Natural killer cell (primary cell): ENCODE measurements around the gene IPO4. TPM values are rescaled to one million over a fixed set of nuclear protein-coding genes. Genes with fewer than 3 reads are reported as not detected.

Source experiments
- ATAC-seq, 3 donors: fragments of 150-1000 bp in 2 of 3; fragments of 200-7000 bp in 1 of 3; cut with Tn5 transposase; 1 replicate in 1 of 3; 2 replicates in 2 of 3; pipeline ENCODE4 v1.10.0; 2021; ENCODE audit warnings: mild to moderate bottlenecking in 2 of 3, moderate library complexity in 2 of 3
- DNase-seq, 2 donors: peaks; one replicate each; pipeline versions ENCODE4 v3.0.0 to v3.0.0-alpha.2; 2013 to 2021; ENCODE audit warnings: mixed read lengths in 1 of 2
- H3K27ac ChIP-seq: one replicate; pipeline ENCODE4 v1.5.1; 2013; ENCODE audit warnings: mild to moderate bottlenecking, low read length
- H3K27me3 ChIP-seq: one replicate; pipeline ENCODE4 v1.6.1; 2013; ENCODE audit warnings: low read length; ENCODE audit not compliant: control insufficient read depth, insufficient read depth
- H3K36me3 ChIP-seq: one replicate; pipeline ENCODE4 v1.6.1; 2013; ENCODE audit warnings: low read length; ENCODE audit not compliant: control insufficient read depth, insufficient read depth
- H3K4me1 ChIP-seq: one replicate; pipeline ENCODE4 v1.6.1; 2013; ENCODE audit warnings: low read length; ENCODE audit not compliant: control insufficient read depth, insufficient read depth
- H3K4me3 ChIP-seq: one replicate; pipeline ENCODE4 v1.5.1; 2013; ENCODE audit warnings: low read length
- H3K9me3 ChIP-seq: one replicate; pipeline ENCODE4 v1.6.1; 2013; ENCODE audit warnings: low read length; ENCODE audit not compliant: control insufficient read depth, insufficient read depth
- H3K27ac Mint-ChIP-seq, 2 donors: one replicate each; pipeline ENCODE4 v1.8.0; 2022; ENCODE audit warnings: mild to moderate bottlenecking in 2 of 2, mixed read lengths in 2 of 2, moderate library complexity in 1 of 2
- H3K27me3 Mint-ChIP-seq, 2 donors: one replicate each; pipeline ENCODE4 v1.8.0; 2022; ENCODE audit warnings: low read depth in 2 of 2, mixed read lengths in 2 of 2
- H3K36me3 Mint-ChIP-seq: one replicate; pipeline ENCODE4 v1.8.0; 2022; ENCODE audit warnings: mixed read lengths
- H3K4me1 Mint-ChIP-seq, 2 donors: one replicate each; pipeline ENCODE4 v1.8.0; 2022; ENCODE audit warnings: mixed read lengths in 2 of 2
- H3K4me3 Mint-ChIP-seq: one replicate; pipeline ENCODE4 v1.8.0; 2022; ENCODE audit warnings: mild to moderate bottlenecking, moderate library complexity, mixed read lengths
- H3K9me3 Mint-ChIP-seq, 2 donors: one replicate each; pipeline ENCODE4 v1.8.0; 2022; ENCODE audit warnings: mixed read lengths in 2 of 2
- CTCF ChIP-seq: fragments of 200-600 bp; IDR thresholded peaks from one replicate; pipeline ENCODE4 v1.8.0; 2022; ENCODE audit warnings: antibody characterized with exemption
- WGBS: methylation state at CpG from one replicate; pipeline ENCODE4 v1.1.7; 2013; ENCODE audit warnings: missing lambda C conversion rate; ENCODE audit not compliant: insufficient coverage; 5-methylcytosine and 5-hydroxymethylcytosine counted together
- intact Hi-C: fragments of 100-400 bp; cut with micrococcal nuclease; formaldehyde crosslinking; loops from one replicate; pipeline ENCODE4 v1.14.2; 2022
- total RNA-seq, 4 donors: library from RNA; stranded (reverse); fragments of 120-200 nt in 1 of 4; gene quantifications; one replicate each; pipeline versions ENCODE4 v1.2.3 to v1.2.4, GENCODE V29; 2013 to 2022

The IPO4 gene
- total RNA-seq, 3 donors from 2014 or later (not counting 1 experiment from before 2014, with no cell fraction given), result 46.2 to 61.5 (median 51.9) TPM

DNA sequence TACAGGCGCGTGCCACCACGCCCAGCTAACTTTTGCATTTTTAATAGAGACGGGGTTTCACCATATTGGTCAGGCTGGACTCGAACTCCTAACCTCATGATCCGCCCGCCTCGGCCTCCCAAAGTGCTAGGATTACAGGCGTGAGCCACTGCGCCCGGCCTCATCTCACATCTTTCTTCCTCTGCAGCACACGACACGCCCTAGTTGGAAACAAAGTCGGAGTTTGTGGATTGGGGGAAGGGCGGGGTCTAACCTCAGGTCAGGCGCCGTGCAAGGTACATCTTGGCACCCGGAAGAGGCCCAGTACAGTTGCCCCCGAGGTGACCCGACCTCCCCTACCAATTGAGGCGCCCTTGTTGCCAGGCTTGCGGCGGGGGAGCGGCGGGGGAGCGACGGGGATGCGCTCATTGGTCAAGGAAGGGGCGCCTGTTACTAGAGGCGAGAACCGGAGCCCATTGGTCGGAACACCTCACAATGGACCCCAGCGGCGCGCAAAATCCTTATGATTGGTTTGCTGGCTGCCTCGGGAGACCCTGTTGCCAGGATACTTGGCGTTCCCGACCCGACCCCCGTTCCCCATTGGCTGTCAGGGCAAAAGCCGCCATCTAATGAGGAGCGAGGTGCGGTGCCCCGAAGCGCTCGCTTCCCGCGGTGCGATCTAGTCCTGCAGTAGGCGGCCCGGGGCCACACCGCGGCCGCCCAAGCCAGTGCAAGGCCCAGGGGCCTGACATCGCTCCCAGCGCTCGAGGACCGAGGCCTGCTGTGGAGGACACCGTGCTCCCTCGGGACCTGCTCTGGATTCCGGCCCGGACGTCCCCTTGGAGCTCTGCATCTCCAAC is 17.0 kb downstream of the IPO4 start, which contains the start of gene REC8:
TSS of gene REC8 (plus strand) at position 659 of the 839 bp plus-strand sequence. CDS start 473 bp downstream, outside the sequence.
- peaks cover 26% of the 10 kb centered on the region for H3K4me1 ChIP-seq
- H3K36me3 Mint-ChIP-seq, result no peaks in the 10 kb centered on the region
- H3K27ac Mint-ChIP-seq, result peak within 1 kb of the TSS; percentile 77 to 89
- H3K36me3 ChIP-seq, result peaks cover 23% of the 10 kb centered on the region
- peak within 1 kb of the TSS; percentile 34 for H3K4me3 ChIP-seq
- H3K27me3 ChIP-seq, result no peaks in the 10 kb centered on the region
- intact Hi-C loops, result no loop called here
- H3K9me3 ChIP-seq, result no peaks in the 10 kb centered on the region
- 8% methylated on average over 63 of the region's 63 CpGs for WGBS
- DNase-seq (peak; percentile 68 to 87), ATAC-seq (peak; percentile 87 to 93 (median 91))
- no peak for TF ChIP-seq CTCF
- H3K27ac ChIP-seq, result peak within 1 kb of the TSS; percentile 22
- H3K9me3 Mint-ChIP-seq, result no peaks in the 10 kb centered on the region
- peak within 1 kb of the TSS; percentile 92 for H3K4me3 Mint-ChIP-seq
- no peaks in the 10 kb centered on the region for H3K27me3 Mint-ChIP-seq
- peaks cover 5 to 32% of the 10 kb centered on the region in 2 donors for H3K4me1 Mint-ChIP-seq

DNA sequence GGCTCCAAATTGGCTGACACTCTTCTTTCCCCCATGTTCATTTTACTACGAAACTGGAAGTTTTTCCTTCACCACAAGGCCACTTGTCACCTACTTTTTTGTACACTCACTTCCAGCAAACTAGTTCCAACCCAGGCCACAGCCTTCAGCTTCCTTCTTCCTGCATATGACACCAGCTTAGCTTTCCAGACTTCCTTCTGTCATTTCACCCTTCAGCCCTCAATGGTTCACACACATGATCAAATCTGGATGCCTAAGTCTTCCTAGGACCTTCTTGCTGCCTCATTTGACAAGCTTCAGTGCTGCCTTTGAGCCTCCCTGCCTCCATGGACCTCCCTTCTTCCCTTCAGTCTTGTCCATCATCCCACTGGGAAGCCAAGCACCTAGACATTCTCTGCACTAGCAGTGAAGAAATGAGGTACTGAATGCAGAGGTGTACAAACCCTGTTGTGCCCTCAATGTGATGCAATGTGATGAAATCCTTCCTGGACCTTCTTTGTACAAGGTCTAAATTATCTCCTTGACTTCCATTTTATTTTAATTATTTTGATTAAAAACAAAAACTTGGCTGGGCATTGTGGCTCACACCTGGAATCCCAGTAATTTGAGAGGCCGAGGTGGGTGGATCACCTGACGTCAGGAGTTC is 21.0 kb downstream of the IPO4 start:
- no peak overlapping the region for H3K4me3 ChIP-seq
- no peaks in the 10 kb centered on the region for H3K36me3 Mint-ChIP-seq
- H3K9me3 ChIP-seq, result no peaks in the 10 kb centered on the region
- H3K4me1 Mint-ChIP-seq, result peaks cover 30 to 53% of the 10 kb centered on the region in 2 donors
- peaks cover 61% of the 10 kb centered on the region for H3K36me3 ChIP-seq
- intact Hi-C loops, result no loop called here
- no peak for ATAC-seq
- no peak overlapping the region for H3K27ac ChIP-seq
- peaks cover 38% of the 10 kb centered on the region for H3K4me1 ChIP-seq
- 90% methylated on average over 3 of the region's 3 CpGs for WGBS
- H3K27me3 Mint-ChIP-seq, result no peaks in the 10 kb centered on the region
- TF ChIP-seq CTCF, result no peak
- peak overlapping the region; percentile 61 to 71 for H3K27ac Mint-ChIP-seq
- no peak for DNase-seq
- H3K27me3 ChIP-seq, result no peaks in the 10 kb centered on the region
- no peak overlapping the region for H3K4me3 Mint-ChIP-seq
- no peaks in the 10 kb centered on the region for H3K9me3 Mint-ChIP-seq

DNA sequence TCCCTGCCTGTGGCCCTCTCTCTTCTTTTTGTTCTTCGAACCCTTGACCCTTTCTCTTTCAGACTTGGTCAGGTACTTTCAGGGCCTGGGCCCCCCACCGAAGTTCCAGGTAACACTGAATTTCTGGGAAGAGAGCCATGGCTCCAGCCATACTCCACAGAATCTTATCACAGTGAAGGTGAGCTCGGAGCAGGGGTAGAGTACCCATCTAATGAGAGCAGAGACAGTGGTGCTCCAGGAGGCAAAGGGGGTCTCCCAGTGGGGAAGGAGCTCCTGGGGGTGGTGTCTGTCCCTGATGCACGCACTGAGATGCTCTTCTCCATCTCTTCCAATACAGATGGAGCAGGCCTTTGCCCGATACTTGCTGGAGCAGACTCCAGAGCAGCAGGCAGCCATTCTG is 22.8 kb downstream of the IPO4 start:
- no peak overlapping the region for H3K4me3 Mint-ChIP-seq
- Histone ChIP-seq H3K27me3 (no peaks in the 10 kb centered on the region), H3K4me1 (peaks cover 30% of the 10 kb centered on the region), H3K27ac (no peak overlapping the region), H3K36me3 (peaks cover 64% of the 10 kb centered on the region), H3K9me3 (no peaks in the 10 kb centered on the region), H3K4me3 (no peak overlapping the region)
- no peaks in the 10 kb centered on the region for H3K36me3 Mint-ChIP-seq
- ATAC-seq (no peak), DNase-seq (no peak)
- H3K9me3 Mint-ChIP-seq, result no peaks in the 10 kb centered on the region
- H3K27ac Mint-ChIP-seq, result peak overlapping the region; percentile 71 to 73
- intact Hi-C loops, result no loop called here
- H3K4me1 Mint-ChIP-seq, result peaks cover 43 to 59% of the 10 kb centered on the region in 2 donors
- TF ChIP-seq CTCF, result no peak
- H3K27me3 Mint-ChIP-seq, result no peaks in the 10 kb centered on the region
- 96% methylated on average over 5 of the region's 5 CpGs for WGBS
